HG03432 (cell line): ENCODE data around the gene XCR1.
"Not testable (repeated sequence)": the region's sequence is repeated elsewhere in the genome, so short reads cannot be mapped to it uniquely, and the experiment has no call there.

Experiments used
- ATAC-seq: cut with Tn5 transposase; IDR thresholded peaks from one replicate; pipeline ENCODE4 v1.9.1; 2021; ENCODE audit warnings: mild to moderate bottlenecking, moderate library complexity; ENCODE audit not compliant: unreplicated experiment

The XCR1 gene

DNA sequence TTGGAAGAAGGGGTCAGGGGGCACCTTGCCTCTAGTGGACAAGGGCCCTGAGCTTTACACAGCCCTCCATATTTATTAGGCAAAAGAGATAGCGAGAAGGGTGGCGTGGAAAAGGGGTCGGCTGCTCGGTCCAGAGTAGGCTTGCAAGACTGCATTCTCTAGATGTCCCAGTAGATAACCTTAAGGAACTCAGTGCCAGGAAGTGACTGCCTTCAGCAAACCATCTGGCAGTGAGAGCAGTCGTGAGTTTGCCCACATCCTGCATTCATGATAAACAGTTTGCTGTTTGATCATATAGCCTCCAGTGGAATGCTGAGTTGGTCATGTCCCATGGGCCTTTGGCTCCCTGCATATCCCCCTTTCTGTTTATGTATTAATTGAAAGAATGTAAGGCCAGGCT, 18.9 kb upstream of the XCR1 start:
- not testable (repeated sequence) for ATAC-seq

DNA sequence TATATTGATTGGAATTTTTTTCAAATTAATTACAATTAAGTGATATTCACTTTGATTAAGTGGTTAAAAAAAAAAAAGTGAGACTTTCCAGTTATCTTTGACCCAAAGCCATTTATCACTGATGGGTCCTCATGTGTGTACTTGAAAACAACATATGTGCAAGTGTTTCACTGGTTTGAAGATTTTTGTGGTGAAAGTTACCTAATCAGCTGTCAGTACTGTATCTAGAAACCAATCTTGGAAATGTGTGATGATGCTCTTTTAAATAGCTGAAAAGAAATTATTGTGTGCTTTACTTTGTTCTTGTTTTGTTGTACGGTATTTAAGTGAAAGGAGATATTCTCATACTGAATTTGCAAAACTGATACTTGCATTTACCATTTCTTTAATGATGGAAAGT, 11.6 kb upstream of the XCR1 start:
- ATAC-seq = no peak

DNA sequence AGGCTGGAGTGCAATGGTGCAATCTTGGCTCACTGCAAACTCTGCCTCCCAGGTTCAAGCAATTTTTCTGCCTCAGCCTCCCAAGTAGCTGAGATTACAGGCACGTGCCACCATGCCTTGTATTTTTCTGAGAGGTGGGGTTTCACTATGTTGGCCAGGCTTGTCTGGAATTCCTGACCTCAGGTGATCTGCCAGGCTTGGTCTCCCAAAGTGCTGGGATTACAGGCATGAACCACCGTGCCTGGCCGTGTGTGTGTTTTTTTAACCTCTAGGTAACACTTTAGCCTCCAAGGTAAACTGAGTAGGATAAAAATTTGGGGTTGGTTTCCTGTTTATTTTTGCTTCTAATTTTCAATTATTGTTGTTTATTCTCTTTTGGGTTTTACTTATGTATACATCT, 10.8 kb upstream of the XCR1 start:
- not testable (repeated sequence) for ATAC-seq

DNA sequence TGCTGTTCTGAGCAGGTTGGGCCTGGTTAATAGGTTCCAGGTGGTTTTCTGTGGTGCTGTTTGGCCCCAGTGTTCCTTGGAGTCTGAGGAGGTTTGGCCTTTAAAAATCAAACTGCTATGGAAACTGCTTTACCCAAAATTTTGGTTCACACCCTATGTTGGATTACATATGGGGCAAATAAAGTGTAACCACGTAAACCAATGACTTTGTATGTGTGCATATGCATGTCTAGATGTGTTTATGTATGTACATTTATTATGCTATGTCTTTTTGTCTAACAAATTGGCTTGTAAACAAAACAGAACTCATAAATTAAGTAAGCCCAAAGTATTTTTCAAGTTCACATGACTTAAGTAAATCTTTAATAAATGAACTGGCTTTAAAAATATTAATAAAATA, 8.9 kb upstream of the XCR1 start:
- ATAC-seq = no peak

DNA sequence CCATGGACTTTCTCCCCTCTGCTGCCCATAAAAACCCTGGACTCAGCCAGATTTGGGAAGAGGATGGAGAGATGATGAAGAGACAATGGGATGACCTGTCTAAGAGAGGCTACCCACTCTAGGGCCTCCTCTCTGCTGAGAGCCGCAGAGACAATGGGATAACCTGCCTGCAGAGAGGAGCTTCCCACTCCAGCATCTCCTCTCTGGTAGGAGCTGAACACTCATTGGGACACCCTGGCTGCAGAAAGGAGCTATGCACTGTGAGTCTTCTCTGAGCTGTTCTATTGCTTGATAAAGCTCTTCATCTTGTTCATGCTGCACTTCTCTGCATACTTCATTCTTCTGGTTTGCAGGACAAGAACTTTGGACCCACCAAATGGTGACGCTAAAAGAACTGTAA, 4.5 kb upstream of the XCR1 start:
- ATAC-seq = no peak

DNA sequence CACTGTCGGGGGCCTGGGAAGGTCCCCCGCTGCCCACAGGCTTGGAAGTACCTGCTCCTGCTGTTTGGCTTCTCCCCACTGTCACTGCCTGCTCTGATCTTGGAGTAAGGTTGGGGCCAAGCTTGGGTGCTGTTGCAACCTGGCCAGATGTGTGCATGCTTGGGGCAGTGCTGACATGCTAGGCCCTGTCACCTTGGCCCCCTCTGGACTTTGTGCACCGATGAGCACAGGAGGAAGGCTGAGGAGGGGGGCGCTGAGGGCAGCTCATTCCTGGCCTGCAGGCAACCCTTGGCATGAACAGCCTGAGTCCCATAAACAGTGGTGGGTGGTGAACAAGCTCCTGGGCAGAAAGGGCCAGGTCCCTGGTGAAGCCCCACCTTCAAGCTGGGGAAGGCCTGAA, 4.0 kb upstream of the XCR1 start:
- ATAC-seq = no peak

DNA sequence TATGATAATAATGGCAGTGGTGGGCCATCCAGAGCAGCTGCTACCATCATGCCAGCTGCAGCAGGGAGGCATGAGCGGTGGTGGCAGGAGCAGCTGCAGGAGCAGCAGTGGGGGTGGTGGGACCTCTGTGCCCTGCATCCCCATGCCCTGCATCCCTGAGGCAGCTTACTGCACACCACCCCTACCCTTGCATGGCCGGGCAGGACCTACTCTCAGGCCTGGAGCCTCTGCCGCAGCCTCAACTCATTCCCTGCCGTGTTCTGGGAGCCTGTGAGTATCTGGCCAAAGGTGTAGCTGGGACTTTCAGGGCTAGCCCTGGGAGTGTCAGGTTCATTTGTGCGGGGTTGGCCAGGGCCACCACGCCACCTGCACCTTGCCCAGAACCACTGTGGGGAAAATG, 3.3 kb upstream of the XCR1 start:
- ATAC-seq = no peak

DNA sequence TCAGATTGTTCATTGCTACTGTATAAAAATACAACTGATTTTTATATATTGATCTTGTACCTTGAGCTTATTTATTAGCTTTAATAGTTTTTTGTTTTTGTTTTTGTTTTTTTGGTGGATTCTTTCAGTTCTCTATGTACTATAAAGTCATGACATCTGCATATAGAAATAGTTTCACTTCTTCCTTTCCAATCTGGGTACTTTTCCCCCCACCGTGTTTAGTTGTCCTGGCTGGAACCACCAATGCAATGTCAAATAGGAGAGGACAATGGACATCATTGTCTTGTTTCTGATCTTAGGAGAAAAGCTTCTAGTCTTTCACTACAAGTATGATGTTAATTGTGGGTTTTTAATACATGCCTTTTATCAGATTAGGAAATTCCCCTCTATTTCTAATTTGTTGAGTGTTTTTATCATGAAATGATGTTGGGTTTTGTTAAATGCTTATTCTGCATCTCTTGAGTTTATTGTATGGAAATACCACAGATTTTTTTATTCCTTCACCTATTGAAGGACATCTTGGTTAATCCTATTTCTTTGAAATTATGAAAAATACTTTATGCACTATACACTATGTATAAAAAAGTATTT, 2.8 kb upstream of the XCR1 start:
- ATAC-seq = no peak

DNA sequence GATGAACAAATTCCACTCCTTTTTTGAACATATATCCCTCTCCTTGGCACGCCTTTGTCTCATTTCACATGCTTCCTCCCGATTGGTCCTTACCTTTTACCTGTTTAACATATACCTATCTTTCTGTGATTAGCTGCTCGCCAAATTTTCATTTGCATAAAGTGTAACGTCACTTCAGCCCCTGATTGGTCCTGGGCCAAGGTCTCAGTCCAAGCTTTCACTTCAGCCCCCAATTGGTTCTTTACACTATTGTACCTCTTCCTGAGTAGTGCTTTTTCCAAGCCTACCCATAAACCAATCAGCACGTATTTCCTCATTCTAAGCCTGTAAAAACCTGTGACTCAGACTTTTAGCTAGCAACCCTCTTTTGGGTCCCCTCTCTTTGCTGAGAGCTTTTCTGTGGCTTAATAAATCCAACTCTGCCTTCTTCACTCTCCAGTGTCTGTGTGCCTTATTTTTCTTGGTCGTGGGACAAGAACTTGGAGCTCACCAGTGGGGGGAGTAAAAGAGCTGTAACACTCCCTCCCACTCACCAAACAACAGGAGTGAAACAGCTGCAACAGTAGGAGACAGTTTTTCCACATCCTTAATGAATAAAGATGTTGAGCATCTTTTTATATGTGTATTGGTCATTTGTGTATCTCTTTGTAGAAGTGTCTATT, 584 bp upstream of the XCR1 start:
- no peak for ATAC-seq

DNA sequence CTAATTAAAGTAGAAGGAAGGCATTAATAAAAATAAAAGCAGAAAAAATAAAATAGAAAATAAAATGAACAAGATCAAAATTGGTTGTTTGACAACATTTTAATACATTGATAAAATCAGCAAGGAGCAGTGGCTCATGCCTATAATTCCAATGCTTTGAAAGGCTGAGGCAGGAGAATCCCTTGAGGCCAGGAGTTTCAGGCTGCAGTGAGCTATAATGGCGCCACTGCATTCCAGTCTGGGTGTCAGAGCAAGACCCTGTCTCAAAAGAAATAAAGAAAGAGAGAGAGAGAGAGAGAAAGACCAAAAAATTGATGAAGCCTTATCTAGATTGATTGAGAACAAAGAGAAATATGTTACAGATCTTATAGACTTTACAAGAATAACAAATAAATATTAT, 2.1 kb downstream of the XCR1 start:
- no peak for ATAC-seq

DNA sequence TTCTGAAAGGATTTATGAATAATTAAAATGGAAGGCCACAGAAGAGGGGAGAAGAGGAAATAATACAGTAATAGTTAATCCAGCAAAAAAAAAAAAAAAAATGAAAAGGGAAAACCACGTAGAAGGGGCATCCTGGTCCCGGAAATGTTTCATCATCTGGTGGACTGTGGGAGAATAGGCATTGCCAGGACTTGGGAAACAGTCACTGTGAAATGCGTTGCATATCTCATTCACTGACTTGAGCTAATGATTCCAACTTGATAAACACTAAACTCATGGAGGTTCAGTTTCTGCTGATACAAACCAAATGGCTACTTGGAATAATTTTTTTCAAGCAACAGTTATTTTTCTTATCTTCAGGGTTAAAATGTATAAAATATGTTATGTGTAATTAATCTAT, 3.2 kb downstream of the XCR1 start:
- ATAC-seq = no peak

DNA sequence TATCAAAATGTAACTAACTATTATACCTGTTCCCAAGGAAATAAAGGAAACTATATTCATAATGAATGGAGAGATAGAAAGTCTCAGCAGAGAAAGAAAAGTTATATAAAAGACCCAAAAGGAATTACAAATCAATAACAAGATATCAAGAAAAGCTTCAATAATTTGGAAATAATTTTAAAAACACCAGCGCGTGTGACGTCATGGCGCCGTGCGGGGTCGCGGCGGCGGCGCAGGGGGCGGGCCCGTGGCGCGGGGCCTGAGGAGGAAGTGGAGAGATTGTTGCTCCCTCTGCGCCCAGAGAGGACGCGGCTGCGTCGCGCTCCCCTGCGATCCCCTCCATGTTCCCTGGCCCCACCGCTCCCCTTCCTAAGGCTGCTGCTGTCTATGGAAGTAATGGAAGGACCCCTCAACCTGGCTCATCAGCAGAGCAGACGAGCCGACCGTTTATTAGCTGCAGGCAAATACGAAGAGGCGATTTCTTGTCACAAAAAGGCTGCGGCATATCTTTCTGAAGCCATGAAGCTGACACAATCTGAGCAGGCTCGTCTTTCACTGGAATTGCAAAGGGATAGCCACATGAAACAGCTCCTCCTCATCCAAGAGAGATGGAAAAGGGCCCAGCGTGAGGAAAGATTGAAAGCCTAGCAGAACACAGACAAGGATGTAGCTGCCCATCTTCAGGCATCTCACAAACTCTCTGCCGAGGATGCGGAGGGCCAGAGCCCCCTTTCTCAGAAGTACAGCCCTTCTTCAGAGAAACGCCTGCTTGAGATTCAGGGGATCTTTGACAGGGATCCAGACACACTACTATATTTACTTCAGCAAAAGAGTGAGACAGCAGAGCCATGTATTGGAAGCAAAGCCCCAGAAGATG, 4.1 kb downstream of the XCR1 start:
- ATAC-seq = no peak

DNA sequence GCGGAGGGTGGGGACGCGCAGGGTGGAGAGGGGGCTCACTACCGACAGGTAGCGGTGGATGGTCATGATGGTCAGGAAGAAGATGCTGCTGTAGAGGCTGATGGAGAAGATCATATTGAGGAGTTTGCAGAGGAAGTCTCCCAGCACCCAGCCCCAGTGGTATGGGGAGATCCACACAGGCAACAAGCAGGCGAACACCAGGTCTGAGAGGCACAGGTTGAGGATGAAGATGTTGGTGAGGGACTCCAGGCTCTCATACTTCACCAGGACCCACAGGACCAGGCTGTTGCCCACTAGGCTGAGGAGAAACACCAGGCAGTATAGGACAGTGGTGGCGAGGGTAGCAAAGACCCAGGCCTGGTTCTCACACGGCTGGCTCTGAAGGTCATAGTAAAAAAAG, 5.8 kb downstream of the XCR1 start:
- no peak for ATAC-seq

DNA sequence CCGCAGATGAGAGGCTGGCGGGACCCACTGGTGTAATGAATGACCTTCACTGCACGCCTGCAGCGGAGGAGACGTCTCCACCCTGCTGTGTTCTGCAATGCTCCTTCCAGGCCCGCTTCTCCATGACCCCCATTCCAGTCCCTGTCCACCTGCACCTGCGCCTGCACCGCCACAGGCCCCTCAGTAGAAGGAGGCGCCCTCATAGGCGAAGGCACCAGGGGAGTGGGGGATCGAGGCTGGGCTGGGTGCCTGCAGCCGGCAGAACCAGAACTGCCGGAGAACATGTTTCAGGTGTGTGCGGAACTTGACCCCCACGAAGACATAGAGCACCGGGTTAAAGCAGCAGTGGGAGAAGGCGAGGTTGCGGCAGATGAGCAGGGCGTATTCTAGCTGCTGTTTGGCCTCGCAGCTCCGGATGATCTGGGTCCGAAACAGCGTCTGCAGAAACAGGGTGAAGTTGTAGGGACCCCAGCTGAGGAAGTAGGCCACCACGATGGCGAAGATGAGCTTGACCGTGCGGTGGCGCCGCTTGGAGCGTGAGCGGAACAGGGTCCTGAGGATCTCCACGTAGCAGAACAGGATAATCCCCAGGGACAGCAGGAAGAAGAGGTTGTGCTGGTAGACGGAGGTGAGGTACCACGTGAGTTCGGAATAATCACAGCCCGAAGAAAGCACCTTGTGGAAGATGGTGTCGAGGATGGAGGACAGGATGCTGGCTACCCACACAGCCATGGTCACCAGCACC, 6.3 kb downstream of the XCR1 start:
- no peak for ATAC-seq

DNA sequence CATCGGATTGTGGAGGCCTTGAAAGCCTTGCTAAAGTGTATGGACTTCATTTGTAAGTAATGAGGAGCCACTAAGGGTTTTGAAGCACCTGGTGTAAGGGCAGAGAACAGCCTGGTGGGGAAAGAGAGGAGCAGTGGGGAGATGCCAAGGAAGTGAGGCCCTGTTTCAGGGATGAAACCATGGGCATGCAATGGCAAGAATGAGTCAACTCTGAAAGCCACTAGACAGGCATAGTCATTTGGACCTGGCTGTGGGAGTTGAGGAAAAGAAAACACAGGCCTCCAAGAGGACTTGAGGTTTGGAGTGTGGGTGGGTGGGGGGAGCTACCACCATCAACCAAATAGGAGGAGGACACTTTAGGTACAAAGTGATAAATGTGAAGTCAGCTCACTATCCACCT, 7.6 kb downstream of the XCR1 start:
- no peak for ATAC-seq

DNA sequence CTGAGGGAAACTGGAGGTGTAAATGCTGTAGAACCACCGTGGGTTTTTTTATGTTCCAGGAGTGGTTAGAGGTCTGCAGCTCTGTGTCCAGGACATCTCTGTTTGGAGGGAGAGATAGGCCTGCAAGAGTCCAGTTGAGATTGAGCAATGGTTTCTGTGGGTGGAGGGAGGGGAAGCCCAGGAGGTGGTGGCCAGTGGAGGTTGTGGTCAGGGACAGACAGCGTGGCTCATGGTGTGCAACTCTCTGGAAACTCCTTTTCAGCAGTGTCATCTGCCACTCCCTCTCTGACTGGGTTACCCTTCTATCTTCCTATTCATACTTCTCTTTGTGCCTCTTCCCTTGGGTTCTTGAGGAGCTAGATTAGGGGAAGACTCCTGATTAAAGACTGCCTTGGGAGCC, 9.6 kb downstream of the XCR1 start:
- no peak for ATAC-seq

DNA sequence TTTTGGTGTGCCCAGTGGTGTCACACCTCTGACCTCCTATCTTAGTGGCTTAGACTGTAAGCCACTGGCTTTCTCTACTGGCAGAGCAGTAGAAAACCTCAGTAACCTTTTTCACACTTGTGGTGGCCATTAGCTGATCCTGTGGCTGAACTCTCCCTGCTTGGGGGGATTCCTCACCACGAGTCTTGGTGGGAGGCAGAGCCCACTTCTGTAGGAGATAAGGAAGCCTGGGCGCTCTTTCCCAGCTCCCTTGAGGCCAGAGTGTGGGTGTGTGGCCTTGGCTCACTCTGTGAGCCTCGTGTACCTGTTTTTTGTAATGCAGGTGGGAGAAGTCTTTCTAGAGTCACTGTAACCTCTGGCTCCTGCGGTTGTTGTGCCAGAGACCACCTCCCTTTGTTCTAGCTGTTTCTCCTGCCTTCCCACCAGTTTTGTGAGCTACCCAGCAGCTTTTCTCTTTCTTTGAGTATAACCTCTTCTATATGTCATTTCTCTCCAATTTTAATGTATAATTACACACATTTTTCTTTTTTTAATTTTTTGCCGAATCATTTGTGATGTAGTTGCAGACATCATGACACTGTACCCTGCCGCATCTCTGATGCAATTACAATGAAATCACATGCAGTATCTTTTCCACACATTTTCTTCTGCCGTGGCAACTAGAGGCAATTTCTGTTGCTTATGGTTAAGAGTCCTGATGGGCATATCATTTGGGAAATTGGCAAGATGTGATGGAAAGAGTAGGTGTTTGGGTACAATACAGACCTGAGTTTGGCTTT, 13.8 kb downstream of the XCR1 start:
- ATAC-seq = no peak

DNA sequence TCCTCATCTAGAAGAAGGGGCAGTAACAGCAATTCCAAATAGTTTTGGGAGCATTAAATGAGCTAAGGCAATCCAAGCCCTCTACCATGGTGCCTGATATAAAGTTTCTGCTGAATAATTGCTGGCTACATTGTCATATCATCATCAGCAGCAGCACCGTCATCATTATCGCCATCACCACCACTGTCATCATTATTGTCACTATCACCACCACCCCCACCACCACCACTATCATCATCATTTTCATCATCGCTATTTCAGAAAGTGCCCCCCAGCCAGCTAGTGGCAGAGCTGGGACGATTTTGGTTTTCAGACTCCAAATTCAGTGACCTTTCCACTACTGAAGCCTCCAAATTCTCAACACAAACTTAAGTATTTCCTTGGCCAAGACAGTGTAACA, 15.0 kb downstream of the XCR1 start:
- no peak for ATAC-seq

DNA sequence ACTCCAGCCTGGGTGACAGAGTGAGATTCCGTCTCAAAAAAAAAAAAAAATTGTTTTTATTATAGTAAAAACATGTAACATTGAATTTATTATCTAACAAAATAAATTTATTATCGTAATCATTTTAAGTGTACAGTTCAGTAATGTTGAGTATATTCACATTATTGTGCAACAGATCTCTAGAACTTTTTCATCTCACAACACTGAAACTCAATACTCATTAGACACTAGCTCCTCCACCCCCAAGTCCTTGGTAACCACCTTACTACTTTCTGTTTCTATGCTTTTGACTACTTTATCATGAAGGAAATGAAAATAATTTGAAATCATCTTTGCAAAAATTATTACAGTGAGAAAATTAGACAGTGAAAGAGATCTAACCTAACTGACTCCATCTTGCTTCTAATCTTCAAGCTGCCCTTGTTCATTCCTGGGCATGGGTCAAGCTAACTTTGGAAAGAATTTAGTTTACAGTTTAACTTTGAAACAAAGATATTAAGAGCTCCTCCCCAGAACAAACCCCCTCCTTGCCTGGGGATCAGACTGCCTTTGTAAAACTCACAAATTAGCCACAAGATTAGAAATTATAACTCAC, 16.7 kb downstream of the XCR1 start:
- ATAC-seq = no peak

DNA sequence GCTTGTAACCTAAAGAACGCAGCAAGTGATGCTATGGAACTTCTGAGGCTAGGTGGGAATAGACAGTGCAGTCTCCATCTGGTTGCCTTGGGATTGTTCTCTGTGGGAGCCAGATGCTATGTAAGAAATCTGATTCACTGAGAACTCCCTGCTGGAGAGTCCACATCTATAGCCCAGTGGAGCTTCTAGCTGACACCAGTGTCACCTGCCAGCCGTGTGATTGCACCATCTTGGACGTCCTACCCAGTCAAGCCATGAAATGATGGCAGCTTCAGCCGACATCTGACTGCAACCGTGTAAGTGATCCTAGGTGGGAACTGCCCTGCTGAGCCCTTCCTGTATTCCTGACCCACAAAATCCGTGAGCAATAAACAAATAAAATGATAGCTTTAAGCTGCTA, 19.2 kb downstream of the XCR1 start:
- no peak for ATAC-seq
